Upper lobe of right lung (tissue), 1 donor: ENCODE data around the gene SERPINA4. TPM values are rescaled to one million over a fixed set of nuclear protein-coding genes. Genes with fewer than 3 reads are reported as not detected.
"Not testable (repeated sequence)": the region's sequence is repeated elsewhere in the genome, so short reads cannot be mapped to it uniquely, and the experiment has no call there.

Experiments
- ATAC-seq: fragments of 200-7000 bp; cut with Tn5 transposase; one replicate; pipeline ENCODE4 v1.9.1; 2020; ENCODE audit warnings: mild to moderate bottlenecking, moderate library complexity
- DNase-seq: peaks from one replicate; pipeline ENCODE4 v3.0.0-alpha.2; 2020
- H3K27ac ChIP-seq: fragments of 200-600 bp; one replicate; pipeline ENCODE4 v1.8.0; 2022
- H3K27me3 ChIP-seq: fragments of 200-600 bp; one replicate; pipeline ENCODE4 v1.8.0; 2022; ENCODE audit warnings: mild to moderate bottlenecking
- H3K36me3 ChIP-seq: fragments of 200-600 bp; one replicate; pipeline ENCODE4 v1.8.0; 2022
- H3K4me1 ChIP-seq: fragments of 200-600 bp; one replicate; pipeline ENCODE4 v1.8.0; 2022
- H3K4me3 ChIP-seq: fragments of 200-600 bp; one replicate; pipeline ENCODE4 v1.8.0; 2022; ENCODE audit warnings: mild to moderate bottlenecking
- H3K9me3 ChIP-seq: fragments of 200-600 bp; one replicate; pipeline ENCODE4 v1.8.0; 2022
- CTCF ChIP-seq: fragments of 200-600 bp; IDR thresholded peaks from one replicate; pipeline ENCODE4 v1.8.0; 2022; ENCODE audit warnings: antibody characterized with exemption
- intact Hi-C: fragments of 100-400 bp; cut with DNase I; formaldehyde crosslinking; loops from one replicate; pipeline ENCODE4 v1.11.0; 2022
- total RNA-seq: library from RNA; stranded (reverse); fragmentation: NEBNext Ultra II Directional; extraction: Animal tissue kit (Norgen Biotek cat#: 25700); gene quantifications from one replicate; pipeline ENCODE4 v1.2.1, GENCODE V29; 2021
- donor health status: DM: no; HTN: yes; CAD: no; lungs with severe emphysema.

Gene SERPINA4
- total RNA-seq, 1 donor from 2014 or later, result not detected

GRCh38 chr14:94574336-94574735 is 13.1 kb downstream of the SERPINA4 start:
- Histone ChIP-seq H3K4me1 (no peaks in the 10 kb centered on the region), H3K9me3 (no peaks in the 10 kb centered on the region), H3K36me3 (no peaks in the 10 kb centered on the region), H3K4me3 (no peak overlapping the region), H3K27me3 (no peaks in the 10 kb centered on the region), H3K27ac (no peak overlapping the region)
- intact Hi-C loops, result no loop called here
- no peak for TF ChIP-seq CTCF
- DNase-seq, result no peak
- no peak for ATAC-seq

- Histone ChIP-seq H3K27me3 (no peaks in the 10 kb centered on the region), H3K4me3 (no peak overlapping the region), H3K36me3 (no peaks in the 10 kb centered on the region), H3K4me1 (peaks cover 3% of the 10 kb centered on the region), H3K27ac (no peak overlapping the region), H3K9me3 (no peaks in the 10 kb centered on the region)
- no peak for ATAC-seq
- intact Hi-C loops, result no loop called here
- TF ChIP-seq CTCF, result no peak
- DNase-seq, result no peak
Observed at GRCh38 chr14:94575730-94576585, 14.7 kb downstream of the SERPINA4 start.

- H3K27me3 ChIP-seq, H3K4me3 ChIP-seq, DNase-seq, H3K36me3 ChIP-seq, intact Hi-C loops, H3K9me3 ChIP-seq, H3K27ac ChIP-seq, ATAC-seq, H3K4me1 ChIP-seq: not testable (repeated sequence)
Observed at GRCh38 chr14:94577472-94577871, 16.2 kb downstream of the SERPINA4 start.

- intact Hi-C loops, result no loop called here
- Histone ChIP-seq H3K9me3 (no peaks in the 10 kb centered on the region), H3K36me3 (no peaks in the 10 kb centered on the region), H3K27me3 (no peaks in the 10 kb centered on the region), H3K4me1 (peaks cover 4% of the 10 kb centered on the region), H3K4me3 (no peak overlapping the region), H3K27ac (no peak overlapping the region)
- no peak for TF ChIP-seq CTCF
- ATAC-seq (no peak), DNase-seq (no peak)
Observed at GRCh38 chr14:94578712-94579111, 17.5 kb downstream of the SERPINA4 start.

GRCh38 chr14:94581127-94581999 is 20.1 kb downstream of the SERPINA4 start, which contains the start of gene SERPINA5:
TSS of gene SERPINA5 (plus strand) at chr14:94581426. CDS start at chr14:94587363, 5,937 bp downstream.
- H3K4me1 ChIP-seq, result peaks cover 4% of the 10 kb centered on the region
- H3K36me3 ChIP-seq, result no peaks in the 10 kb centered on the region
- no peak for TF ChIP-seq CTCF
- no peaks in the 10 kb centered on the region for H3K27me3 ChIP-seq
- no peak within 1 kb of the TSS for H3K4me3 ChIP-seq
- DNase-seq (peak; percentile 67), ATAC-seq (peak; percentile 20)
- H3K9me3 ChIP-seq, result no peaks in the 10 kb centered on the region
- intact Hi-C loops, result no loop called here
- H3K27ac ChIP-seq, result no peak within 1 kb of the TSS
